Measurements from ENCODE around the gene NTN1.

- no peak for TF ChIP-seq POLR2A (IDR thresholded peaks at IDR 0.05)
- TF ChIP-seq CTCF (IDR thresholded peaks at IDR 0.05), result no peak
Observed at GRCh38 chr17:9052921-9053320, 31.6 kb downstream of the NTN1 start.

Data from uterus (tissue), 2 donors.